Neural cell (in vitro differentiated cells): ENCODE measurements around the gene HIC2. TPM values are rescaled to one million over a fixed set of nuclear protein-coding genes. Genes with fewer than 3 reads are reported as not detected.
"Not testable (repeated sequence)": the region's sequence is repeated elsewhere in the genome, so short reads cannot be mapped to it uniquely, and the experiment has no call there.

Experiments
- H2AFZ ChIP-seq: fragments of 200-600, 300-800 bp; sonication (generic), shearing (Covaris generic); 2 replicates; pipeline ENCODE4 v1.6.0; 2014; ENCODE audit warnings: low read depth, mild to moderate bottlenecking, antibody characterized with exemption, low read length, moderate library complexity
- H3F3A ChIP-seq: fragments of 200-600 bp; shearing (Covaris generic); 2 replicates; pipeline ENCODE4 v1.6.1; 2016; ENCODE audit warnings: mild to moderate bottlenecking, moderate library complexity, mixed read lengths, antibody characterized with exemption, low read length; ENCODE audit not compliant: insufficient read depth, poor library complexity, severe bottlenecking
- H3K27ac ChIP-seq: fragments of 200-600, 300-800 bp; sonication (generic), shearing (Covaris generic); 2 replicates; pipeline ENCODE4 v1.5.1; 2014; ENCODE audit warnings: mild to moderate bottlenecking, low read length, moderate library complexity
- H3K27me3 ChIP-seq: fragments of 300-800, 200-600 bp; sonication (generic), shearing (Covaris generic); 2 replicates; pipeline ENCODE4 v1.6.0; 2014; ENCODE audit warnings: mild to moderate bottlenecking, low read depth, low read length, moderate library complexity; ENCODE audit not compliant: insufficient read depth
- H3K36me3 ChIP-seq: fragments of 300-800, 200-600 bp; sonication (generic), shearing (Covaris generic); 2 replicates; pipeline ENCODE4 v1.5.1; 2014; ENCODE audit warnings: mild to moderate bottlenecking, antibody characterized with exemption, low read length, moderate library complexity; ENCODE audit not compliant: insufficient read depth
- H3K4me2 ChIP-seq: fragments of 300-800, 200-600 bp; sonication (generic), shearing (Covaris generic); 2 replicates; pipeline ENCODE4 v1.6.0; 2014; ENCODE audit warnings: mild to moderate bottlenecking, low read length
- H3K4me3 ChIP-seq: fragments of 300-800, 200-600 bp; sonication (generic), shearing (Covaris generic); 2 replicates; pipeline ENCODE4 v1.5.1; 2014; ENCODE audit warnings: mild to moderate bottlenecking, low read length, moderate library complexity
- H3K79me2 ChIP-seq: fragments of 200-600 bp; shearing (Covaris generic); replicated peaks from 2 replicates; pipeline ENCODE4 v1.6.0; 2014; ENCODE audit warnings: mild to moderate bottlenecking, low read length, moderate library complexity; ENCODE audit not compliant: insufficient read depth
- H3K9ac ChIP-seq: fragments of 300-800, 200-600 bp; sonication (generic), shearing (Covaris generic); 2 replicates; pipeline ENCODE4 v1.6.1; 2016; ENCODE audit warnings: mild to moderate bottlenecking, low read length, mixed read lengths
- H3K9me2 ChIP-seq: fragments of 200-600 bp; shearing (Covaris generic); 2 replicates; pipeline ENCODE4 v1.6.1; 2016; ENCODE audit warnings: mild to moderate bottlenecking, low read length, mixed read lengths; ENCODE audit not compliant: insufficient read depth
- H3K9me3 ChIP-seq: fragments of 200-600, 300-800 bp; sonication (generic), shearing (Covaris generic); 2 replicates; pipeline ENCODE4 v1.6.1; 2016; ENCODE audit warnings: mild to moderate bottlenecking, mixed run types, low read length, moderate library complexity, mixed read lengths
- H4K20me1 ChIP-seq: fragments of 200-600 bp; shearing (Covaris generic); 2 replicates; pipeline ENCODE4 v1.6.1; 2016; ENCODE audit warnings: mild to moderate bottlenecking, mixed run types; ENCODE audit not compliant: insufficient read depth
- polyA plus RNA-seq: library from polyadenylated mRNA; depleted of rRNA; stranded (reverse); fragments of >200 nt; gene quantifications from 2 replicates; pipeline ENCODE4 v1.2.3, GENCODE V29; 2014

HIC2 gene
- polyA plus RNA-seq, 1 donor from 2014 or later = 19.0 TPM

DNA sequence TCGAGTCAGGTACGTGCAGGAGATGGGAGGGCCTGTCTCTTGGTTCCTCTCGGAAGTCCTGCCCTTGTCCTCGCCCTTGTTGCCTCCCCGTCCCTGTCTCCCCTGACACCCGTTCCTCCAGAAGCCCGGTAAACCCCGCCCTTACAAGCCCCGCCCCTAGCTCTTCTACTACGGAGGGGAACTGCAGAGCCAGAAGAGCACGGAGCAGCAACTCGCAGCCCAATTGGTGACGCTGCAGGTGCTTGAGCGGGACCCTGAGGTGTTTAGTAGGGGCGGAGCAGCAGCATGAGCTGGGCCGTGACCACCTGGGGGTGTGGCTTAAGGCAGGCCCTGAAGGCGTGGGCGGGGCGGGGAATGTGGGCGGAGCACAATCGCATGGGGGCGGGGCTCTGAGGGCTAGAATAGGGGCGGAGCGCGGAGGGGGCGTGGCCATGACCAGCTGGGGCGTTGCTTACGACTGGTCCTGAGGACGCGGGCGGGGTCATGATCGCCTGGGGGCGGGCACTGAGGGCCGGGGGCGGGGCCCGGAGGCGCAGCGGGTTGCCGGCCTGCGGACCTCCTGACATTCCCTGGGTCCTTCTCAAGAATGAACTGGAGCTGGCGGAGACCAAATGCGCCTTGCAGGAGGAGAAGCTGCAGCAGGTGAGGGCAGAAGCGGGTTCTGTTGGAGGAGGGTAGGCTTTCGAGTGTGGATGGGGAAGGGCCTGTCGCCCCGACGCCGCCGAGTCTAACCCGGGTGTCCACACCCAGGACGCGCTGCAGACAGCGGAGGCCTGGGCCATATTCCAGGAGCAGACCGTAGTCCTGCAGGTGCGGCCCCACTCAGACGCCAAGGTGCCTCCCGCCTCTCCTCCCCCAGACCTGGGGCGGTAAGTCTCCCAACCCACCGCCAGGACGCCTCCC, 51.3 kb downstream of the HIC2 start:
- H3K27ac ChIP-seq, H3K4me2 ChIP-seq: not testable (repeated sequence)

DNA sequence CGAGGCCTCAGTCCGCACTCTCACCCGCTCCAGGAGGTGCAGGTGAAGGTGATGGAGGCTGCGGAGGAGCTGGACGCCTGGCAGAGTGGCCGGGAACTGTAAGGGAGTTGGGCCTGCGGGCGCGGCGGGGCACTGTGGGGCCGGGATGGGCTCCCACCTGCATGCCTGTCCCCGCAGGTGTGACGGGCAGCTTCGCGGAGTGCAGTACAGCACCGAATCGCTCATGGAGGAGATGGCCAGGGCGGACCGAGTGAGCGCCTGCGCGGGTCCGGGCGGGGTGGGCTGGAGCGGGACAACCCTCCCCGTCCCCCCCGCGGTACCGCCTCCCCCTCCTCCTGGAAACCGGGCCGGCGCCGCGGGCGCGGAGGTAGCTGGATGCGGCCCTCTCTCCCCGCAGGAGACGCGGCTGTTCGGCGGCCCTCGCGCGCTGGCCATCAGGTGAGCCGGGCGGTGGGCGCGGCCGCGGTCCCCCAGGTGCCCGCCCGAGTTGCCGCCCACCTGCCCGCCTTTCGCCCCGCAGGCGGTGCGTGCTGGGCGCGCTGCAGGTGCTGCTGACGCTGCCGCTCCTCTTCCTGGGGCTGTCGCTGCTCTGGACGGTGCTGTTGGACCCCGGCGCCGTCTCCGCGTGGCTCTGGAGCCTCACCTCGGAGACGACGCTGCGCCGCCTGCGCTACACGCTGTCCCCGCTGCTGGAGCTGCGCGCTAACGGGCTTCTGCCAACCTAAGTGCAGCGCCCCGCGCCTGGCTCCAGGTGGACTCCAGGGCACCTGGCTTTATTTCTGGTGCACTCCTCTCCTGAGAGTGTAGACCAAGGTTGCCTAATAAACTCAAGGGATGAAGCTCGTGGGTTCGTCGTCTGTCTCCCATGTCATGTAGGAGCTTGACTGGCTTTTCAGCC, 52.2 kb downstream of the HIC2 start:
- not testable (repeated sequence) for H3K27ac ChIP-seq, H3K4me3 ChIP-seq, H3K9me3 ChIP-seq, H3K9me2 ChIP-seq, H4K20me1 ChIP-seq, H2AFZ ChIP-seq, H3K79me2 ChIP-seq, H3K27me3 ChIP-seq, H3K36me3 ChIP-seq, H3K4me2 ChIP-seq, H3K9ac ChIP-seq, H3F3A ChIP-seq

More for the DNA sequence above, 51.3 kb downstream of the HIC2 start:
- H2AFZ ChIP-seq, H3F3A ChIP-seq, H3K79me2 ChIP-seq, H3K9me3 ChIP-seq, H3K27me3 ChIP-seq, H3K9ac ChIP-seq, H4K20me1 ChIP-seq, H3K9me2 ChIP-seq, H3K36me3 ChIP-seq: not testable (repeated sequence)
- H3K4me3 ChIP-seq = peak overlapping the region; percentile 41

- not testable (repeated sequence) for H3K79me2 ChIP-seq, H3K4me3 ChIP-seq, H3K9me3 ChIP-seq, H3K27me3 ChIP-seq, H3K9me2 ChIP-seq, H4K20me1 ChIP-seq, H3K36me3 ChIP-seq, H3K9ac ChIP-seq, H3K4me2 ChIP-seq, H3F3A ChIP-seq, H2AFZ ChIP-seq, H3K27ac ChIP-seq
These were observed 55.8 kb downstream of the HIC2 start for GRCh38 chr22:21472984-21473383.

DNA sequence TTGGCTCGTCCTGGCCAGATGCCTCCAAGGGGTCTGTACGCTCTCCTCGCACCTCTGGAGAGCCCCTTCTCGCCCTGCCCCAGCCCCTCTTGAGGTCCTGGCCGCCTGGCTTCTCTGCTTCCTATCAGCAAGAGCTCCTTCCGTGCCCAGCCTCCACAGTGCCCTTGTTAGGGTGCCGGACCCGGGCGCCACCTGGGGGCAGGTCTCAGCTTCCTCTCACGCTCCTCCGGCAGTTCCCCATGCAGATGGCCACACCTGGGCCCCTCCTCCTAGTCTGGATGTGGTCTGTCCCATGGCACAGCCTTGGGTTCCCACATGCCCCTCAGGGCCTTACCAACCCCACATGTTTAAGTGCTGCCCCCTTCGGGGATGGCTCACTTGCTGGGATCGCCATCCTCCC, 56.5 kb downstream of the HIC2 start:
- H3K79me2 ChIP-seq, H3K9me2 ChIP-seq, H3K9ac ChIP-seq, H3K9me3 ChIP-seq, H2AFZ ChIP-seq, H4K20me1 ChIP-seq, H3K36me3 ChIP-seq, H3K4me2 ChIP-seq, H3K27ac ChIP-seq, H3K4me3 ChIP-seq, H3F3A ChIP-seq, H3K27me3 ChIP-seq: not testable (repeated sequence)

DNA sequence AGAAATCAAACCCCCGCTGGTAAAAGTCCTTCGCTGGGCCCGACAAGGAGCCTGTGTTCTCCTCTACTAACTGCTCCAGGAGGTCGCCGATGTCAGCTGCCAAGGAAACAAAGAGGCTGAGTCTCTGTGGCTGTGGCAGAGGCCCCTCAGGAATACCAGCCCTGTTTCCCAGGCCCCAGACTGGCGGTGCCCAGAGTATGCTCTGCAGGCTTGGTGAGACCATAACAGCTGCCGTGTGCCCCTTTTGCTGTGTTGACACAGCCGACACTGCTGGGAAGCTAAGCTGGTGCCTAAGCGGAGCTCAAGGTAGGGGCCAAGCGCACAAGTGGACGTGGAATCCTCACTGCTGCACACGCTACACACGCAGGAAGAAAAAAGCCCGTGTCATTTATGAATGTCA, 66.9 kb downstream of the HIC2 start:
- H3K27me3 ChIP-seq, H3K9me3 ChIP-seq, H3K4me3 ChIP-seq, H3K27ac ChIP-seq, H3F3A ChIP-seq, H2AFZ ChIP-seq, H3K9me2 ChIP-seq, H3K79me2 ChIP-seq, H3K9ac ChIP-seq, H3K4me2 ChIP-seq, H3K36me3 ChIP-seq, H4K20me1 ChIP-seq: not testable (repeated sequence)

GRCh38 chr22:21487723-21488122, 70.6 kb downstream of the HIC2 start:
- H3F3A ChIP-seq, H3K4me3 ChIP-seq, H3K9ac ChIP-seq, H3K27ac ChIP-seq, H3K79me2 ChIP-seq, H3K36me3 ChIP-seq, H3K9me3 ChIP-seq, H3K4me2 ChIP-seq, H4K20me1 ChIP-seq, H2AFZ ChIP-seq, H3K9me2 ChIP-seq, H3K27me3 ChIP-seq: not testable (repeated sequence)

DNA sequence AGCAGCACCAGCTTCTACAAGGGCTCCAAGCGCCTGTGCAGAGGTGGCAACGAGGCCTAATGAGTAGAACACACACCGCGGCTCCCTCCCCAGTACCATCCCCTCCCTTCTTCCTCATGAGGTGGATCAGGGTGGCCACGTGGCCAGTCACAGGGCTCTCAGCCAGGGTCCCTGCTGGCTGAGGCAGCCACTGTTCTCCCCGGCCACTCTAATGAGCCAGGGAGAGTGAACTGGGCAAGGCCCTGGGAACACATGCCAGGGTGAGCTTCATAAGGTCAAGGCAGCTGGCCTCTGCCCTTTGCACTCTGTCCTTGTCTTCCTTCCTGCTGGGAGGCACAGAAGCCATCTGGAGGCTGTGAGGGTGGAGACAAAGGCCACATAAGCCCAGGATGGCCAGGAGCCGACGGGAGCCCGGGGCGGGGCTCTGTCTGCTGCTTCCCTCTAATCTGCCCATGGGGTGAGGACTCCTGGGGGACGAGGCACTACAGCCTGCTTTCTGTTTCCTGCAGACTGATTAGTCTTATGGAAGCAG, 72.0 kb downstream of the HIC2 start:
- not testable (repeated sequence) for H3K9ac ChIP-seq, H3K27ac ChIP-seq, H3K79me2 ChIP-seq, H3K4me2 ChIP-seq, H3K9me2 ChIP-seq, H2AFZ ChIP-seq, H3K36me3 ChIP-seq, H3K4me3 ChIP-seq, H3K9me3 ChIP-seq, H3F3A ChIP-seq, H3K27me3 ChIP-seq, H4K20me1 ChIP-seq
